Suprapubic skin (tissue), 4 donors: ENCODE results near the gene PRKCE.

Experiments
- CTCF ChIP-seq, 2 donors: fragments of 200-600 bp in 1 of 2; fragments of 450-650 bp in 1 of 2; sonication (generic) in 1 of 2; IDR thresholded peaks; one replicate each; pipeline ENCODE4 v1.5.1; 2016 to 2019; ENCODE audit warnings: antibody characterized with exemption in 2 of 2, mild to moderate bottlenecking in 1 of 2, moderate library complexity in 1 of 2
- EP300 ChIP-seq: sonication (generic); formaldehyde crosslinking; IDR thresholded peaks from one replicate; pipeline ENCODE4 v1.6.1; 2017; ENCODE audit warnings: antibody characterized with exemption
- POLR2A ChIP-seq, 2 donors: fragments of 450-650 bp; IDR thresholded peaks; one replicate each; pipeline ENCODE4 v1.6.1; 2017; ENCODE audit warnings: antibody characterized with exemption in 2 of 2, mild to moderate bottlenecking in 2 of 2, moderate library complexity in 2 of 2
- POLR2AphosphoS5 ChIP-seq, 3 donors: sonication (generic); formaldehyde crosslinking; IDR thresholded peaks; one replicate each; pipeline ENCODE4 v1.6.1; 2017; ENCODE audit warnings: antibody characterized with exemption in 3 of 3

DNA sequence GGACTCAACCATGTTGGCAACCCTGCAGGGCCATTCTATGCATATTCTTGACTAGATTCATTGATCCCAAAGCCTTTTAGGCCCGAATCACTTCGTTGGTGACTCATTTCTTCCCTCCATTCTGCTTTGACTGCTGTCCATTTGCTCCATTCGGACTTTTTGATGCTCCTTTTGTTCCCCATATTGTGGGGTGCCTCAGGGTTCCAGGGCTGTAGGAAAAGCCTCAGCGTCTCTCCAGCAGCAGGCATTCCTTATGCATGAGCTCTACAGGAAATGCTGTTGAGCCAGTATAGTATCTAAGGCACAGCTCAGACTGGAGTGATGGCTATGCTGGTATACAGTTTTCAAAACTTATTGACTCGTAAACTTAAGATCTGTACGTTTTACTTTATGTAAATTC, 292.6 kb downstream of the PRKCE start:
- TF ChIP-seq POLR2A (IDR thresholded peaks at IDR 0.05), result no peak
- TF ChIP-seq EP300, result no peak
- TF ChIP-seq CTCF (IDR thresholded peaks at IDR 0.05), result no peak
- no peak for TF ChIP-seq POLR2AphosphoS5 (IDR thresholded peaks at IDR 0.05)
